GM19324 (cell line): ENCODE data around the gene GRID1.

Experiments used
- ATAC-seq: cut with Tn5 transposase; IDR thresholded peaks from one replicate; pipeline ENCODE4 v1.9.1; 2021; ENCODE audit warnings: mild to moderate bottlenecking, moderate library complexity; ENCODE audit not compliant: unreplicated experiment, low FRiP score

The GRID1 gene

GRCh38 chr10:85924382-85925102, 442.1 kb downstream of the GRID1 start:
- ATAC-seq, result no peak

GRCh38 chr10:85922356-85923129, 444.1 kb downstream of the GRID1 start:
- ATAC-seq, result no peak

- no peak for ATAC-seq
Observed at GRCh38 chr10:85921789-85922188, 444.8 kb downstream of the GRID1 start.

GRCh38 chr10:85920311-85920710, 446.3 kb downstream of the GRID1 start:
- ATAC-seq, result no peak

GRCh38 chr10:85919491-85920021, 447.0 kb downstream of the GRID1 start:
- ATAC-seq, result no peak

- no peak for ATAC-seq
Observed at GRCh38 chr10:85918371-85918770, 448.2 kb downstream of the GRID1 start.

GRCh38 chr10:85917601-85918000, 449.0 kb downstream of the GRID1 start:
- ATAC-seq, result no peak

GRCh38 chr10:85916994-85917573, 449.5 kb downstream of the GRID1 start:
- ATAC-seq, result no peak

GRCh38 chr10:85916286-85916685, 450.3 kb downstream of the GRID1 start:
- no peak for ATAC-seq

- no peak for ATAC-seq
Observed at GRCh38 chr10:85915245-85915846, 451.2 kb downstream of the GRID1 start.

- ATAC-seq, result no peak
Observed at GRCh38 chr10:85914720-85915119, 451.9 kb downstream of the GRID1 start.

GRCh38 chr10:85908462-85908861, 458.1 kb downstream of the GRID1 start:
- no peak for ATAC-seq

GRCh38 chr10:85902051-85902450, 464.5 kb downstream of the GRID1 start:
- no peak for ATAC-seq

GRCh38 chr10:85901599-85901998, 465.0 kb downstream of the GRID1 start:
- no peak for ATAC-seq

- ATAC-seq, result no peak
Observed at GRCh38 chr10:85900487-85900886, 466.1 kb downstream of the GRID1 start.

- ATAC-seq, result no peak
Observed at GRCh38 chr10:85900061-85900460, 466.5 kb downstream of the GRID1 start.

GRCh38 chr10:85891472-85891871, 475.1 kb downstream of the GRID1 start:
- ATAC-seq, result no peak

GRCh38 chr10:85888559-85888958, 478.0 kb downstream of the GRID1 start:
- no peak for ATAC-seq

GRCh38 chr10:85888004-85888403, 478.6 kb downstream of the GRID1 start:
- ATAC-seq, result no peak

- ATAC-seq, result no peak
Observed at GRCh38 chr10:85874208-85874607, 492.4 kb downstream of the GRID1 start.

- ATAC-seq, result no peak
Observed at GRCh38 chr10:85873063-85873462, 493.5 kb downstream of the GRID1 start.
